WTC11 (cell line): Measurements from ENCODE around the gene KLHL29.

ENCODE experiments used
- MXD4 ChIP-seq: fragments of 250-450 bp; sonication (Bioruptor Pico); IDR thresholded peaks from 2 replicates; pipeline ENCODE4 v1.8.0; 2021; ENCODE audit warnings: mild to moderate bottlenecking, moderate library complexity, borderline replicate concordance
- NFYB ChIP-seq: sonication (generic); formaldehyde crosslinking; conservative IDR thresholded peaks from 2 replicates; pipeline ENCODE4 v1.8.0; 2022; ENCODE audit warnings: low read depth, missing genetic modification reagents
- SP1 ChIP-seq: sonication (generic); formaldehyde crosslinking; conservative IDR thresholded peaks from 2 replicates; pipeline ENCODE4 v1.8.1; 2022; ENCODE audit warnings: missing genetic modification reagents
- TCF7 ChIP-seq: sonication (generic); formaldehyde crosslinking; IDR thresholded peaks from 2 replicates; pipeline ENCODE4 v1.8.0; 2022; ENCODE audit warnings: mild to moderate bottlenecking, low read depth, missing genetic modification reagents, moderate library complexity
- TF ChIP-seq, protein P1 (sequence below): sonication (generic); formaldehyde crosslinking; IDR thresholded peaks from 2 replicates; pipeline ENCODE4 v1.8.1; 2022; ENCODE audit warnings: mild to moderate bottlenecking, missing genetic modification reagents, moderate library complexity, borderline replicate concordance
- TF ChIP-seq, protein P2 (sequence below): fragments of 200-600 bp; IDR thresholded peaks from 2 replicates; pipeline ENCODE4 v1.8.0; 2022; ENCODE audit warnings: antibody characterized with exemption
- TF ChIP-seq, protein P3 (sequence below): sonication (generic); formaldehyde crosslinking; conservative IDR thresholded peaks from 2 replicates; pipeline ENCODE4 v1.8.1; 2022; ENCODE audit warnings: mild to moderate bottlenecking, missing genetic modification reagents
- TF ChIP-seq, protein P4 (sequence below): sonication (generic); formaldehyde crosslinking; IDR thresholded peaks from 2 replicates; pipeline ENCODE4 v1.8.0; 2023; ENCODE audit warnings: mild to moderate bottlenecking, missing genetic modification reagents
- TF ChIP-seq, protein P5 (sequence below): sonication (generic); formaldehyde crosslinking; IDR thresholded peaks from 2 replicates; pipeline ENCODE4 v1.8.0; 2022; ENCODE audit warnings: mild to moderate bottlenecking, missing genetic modification reagents

DNA sequence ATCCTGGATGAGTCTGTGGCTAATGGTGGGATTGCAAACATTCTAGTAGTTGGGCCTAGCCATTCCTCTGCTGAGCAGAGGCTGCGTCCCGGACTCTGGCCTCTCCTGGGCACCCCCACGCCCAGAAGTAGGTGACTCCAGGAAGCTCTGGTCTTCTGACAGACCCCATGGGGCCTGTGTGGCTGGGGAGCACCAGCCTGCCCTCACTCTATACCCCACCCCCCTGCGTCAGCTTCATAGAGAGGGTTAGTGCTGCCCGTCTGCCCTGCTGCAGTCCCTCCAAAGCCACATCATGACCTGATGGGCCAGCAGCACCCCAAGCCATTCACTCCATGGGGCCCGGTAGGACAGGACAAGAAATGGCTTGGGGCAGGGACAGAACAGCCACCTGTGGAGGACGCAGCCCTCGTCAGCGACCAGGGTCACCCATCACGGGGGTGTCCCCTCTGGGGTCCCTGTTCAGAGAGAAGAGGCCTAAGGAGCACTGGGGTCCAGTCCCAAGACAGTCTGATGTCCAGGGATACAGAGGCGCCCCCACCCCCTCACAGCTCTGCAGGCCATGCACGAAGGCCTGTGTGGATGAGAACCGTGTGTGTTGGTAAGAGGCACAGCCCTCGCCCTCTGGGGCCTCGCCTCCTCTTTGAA, 303.6 kb downstream of the KLHL29 start:
- TF ChIP-seq, protein P1, sequence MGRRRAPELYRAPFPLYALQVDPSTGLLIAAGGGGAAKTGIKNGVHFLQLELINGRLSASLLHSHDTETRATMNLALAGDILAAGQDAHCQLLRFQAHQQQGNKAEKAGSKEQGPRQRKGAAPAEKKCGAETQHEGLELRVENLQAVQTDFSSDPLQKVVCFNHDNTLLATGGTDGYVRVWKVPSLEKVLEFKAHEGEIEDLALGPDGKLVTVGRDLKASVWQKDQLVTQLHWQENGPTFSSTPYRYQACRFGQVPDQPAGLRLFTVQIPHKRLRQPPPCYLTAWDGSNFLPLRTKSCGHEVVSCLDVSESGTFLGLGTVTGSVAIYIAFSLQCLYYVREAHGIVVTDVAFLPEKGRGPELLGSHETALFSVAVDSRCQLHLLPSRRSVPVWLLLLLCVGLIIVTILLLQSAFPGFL (CRISPR knock-in tag): no peak
- TF ChIP-seq, protein P2, sequence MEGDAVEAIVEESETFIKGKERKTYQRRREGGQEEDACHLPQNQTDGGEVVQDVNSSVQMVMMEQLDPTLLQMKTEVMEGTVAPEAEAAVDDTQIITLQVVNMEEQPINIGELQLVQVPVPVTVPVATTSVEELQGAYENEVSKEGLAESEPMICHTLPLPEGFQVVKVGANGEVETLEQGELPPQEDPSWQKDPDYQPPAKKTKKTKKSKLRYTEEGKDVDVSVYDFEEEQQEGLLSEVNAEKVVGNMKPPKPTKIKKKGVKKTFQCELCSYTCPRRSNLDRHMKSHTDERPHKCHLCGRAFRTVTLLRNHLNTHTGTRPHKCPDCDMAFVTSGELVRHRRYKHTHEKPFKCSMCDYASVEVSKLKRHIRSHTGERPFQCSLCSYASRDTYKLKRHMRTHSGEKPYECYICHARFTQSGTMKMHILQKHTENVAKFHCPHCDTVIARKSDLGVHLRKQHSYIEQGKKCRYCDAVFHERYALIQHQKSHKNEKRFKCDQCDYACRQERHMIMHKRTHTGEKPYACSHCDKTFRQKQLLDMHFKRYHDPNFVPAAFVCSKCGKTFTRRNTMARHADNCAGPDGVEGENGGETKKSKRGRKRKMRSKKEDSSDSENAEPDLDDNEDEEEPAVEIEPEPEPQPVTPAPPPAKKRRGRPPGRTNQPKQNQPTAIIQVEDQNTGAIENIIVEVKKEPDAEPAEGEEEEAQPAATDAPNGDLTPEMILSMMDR: no peak
- TF ChIP-seq MXD4 (no peak), SP1 (CRISPR knock-in tag) (no peak), NFYB (no peak), TCF7 (CRISPR knock-in tag) (no peak)
- TF ChIP-seq, protein P3, sequence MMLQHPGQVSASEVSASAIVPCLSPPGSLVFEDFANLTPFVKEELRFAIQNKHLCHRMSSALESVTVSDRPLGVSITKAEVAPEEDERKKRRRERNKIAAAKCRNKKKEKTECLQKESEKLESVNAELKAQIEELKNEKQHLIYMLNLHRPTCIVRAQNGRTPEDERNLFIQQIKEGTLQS (CRISPR knock-in tag): no peak
- TF ChIP-seq, protein P4, sequence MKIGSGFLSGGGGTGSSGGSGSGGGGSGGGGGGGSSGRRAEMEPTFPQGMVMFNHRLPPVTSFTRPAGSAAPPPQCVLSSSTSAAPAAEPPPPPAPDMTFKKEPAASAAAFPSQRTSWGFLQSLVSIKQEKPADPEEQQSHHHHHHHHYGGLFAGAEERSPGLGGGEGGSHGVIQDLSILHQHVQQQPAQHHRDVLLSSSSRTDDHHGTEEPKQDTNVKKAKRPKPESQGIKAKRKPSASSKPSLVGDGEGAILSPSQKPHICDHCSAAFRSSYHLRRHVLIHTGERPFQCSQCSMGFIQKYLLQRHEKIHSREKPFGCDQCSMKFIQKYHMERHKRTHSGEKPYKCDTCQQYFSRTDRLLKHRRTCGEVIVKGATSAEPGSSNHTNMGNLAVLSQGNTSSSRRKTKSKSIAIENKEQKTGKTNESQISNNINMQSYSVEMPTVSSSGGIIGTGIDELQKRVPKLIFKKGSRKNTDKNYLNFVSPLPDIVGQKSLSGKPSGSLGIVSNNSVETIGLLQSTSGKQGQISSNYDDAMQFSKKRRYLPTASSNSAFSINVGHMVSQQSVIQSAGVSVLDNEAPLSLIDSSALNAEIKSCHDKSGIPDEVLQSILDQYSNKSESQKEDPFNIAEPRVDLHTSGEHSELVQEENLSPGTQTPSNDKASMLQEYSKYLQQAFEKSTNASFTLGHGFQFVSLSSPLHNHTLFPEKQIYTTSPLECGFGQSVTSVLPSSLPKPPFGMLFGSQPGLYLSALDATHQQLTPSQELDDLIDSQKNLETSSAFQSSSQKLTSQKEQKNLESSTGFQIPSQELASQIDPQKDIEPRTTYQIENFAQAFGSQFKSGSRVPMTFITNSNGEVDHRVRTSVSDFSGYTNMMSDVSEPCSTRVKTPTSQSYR (CRISPR knock-in tag): no peak
- TF ChIP-seq, protein P5, sequence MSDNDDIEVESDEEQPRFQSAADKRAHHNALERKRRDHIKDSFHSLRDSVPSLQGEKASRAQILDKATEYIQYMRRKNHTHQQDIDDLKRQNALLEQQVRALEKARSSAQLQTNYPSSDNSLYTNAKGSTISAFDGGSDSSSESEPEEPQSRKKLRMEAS (CRISPR knock-in tag): no peak
